ENCODE measurements around the gene ADCY5.

ADCY5 gene

DNA sequence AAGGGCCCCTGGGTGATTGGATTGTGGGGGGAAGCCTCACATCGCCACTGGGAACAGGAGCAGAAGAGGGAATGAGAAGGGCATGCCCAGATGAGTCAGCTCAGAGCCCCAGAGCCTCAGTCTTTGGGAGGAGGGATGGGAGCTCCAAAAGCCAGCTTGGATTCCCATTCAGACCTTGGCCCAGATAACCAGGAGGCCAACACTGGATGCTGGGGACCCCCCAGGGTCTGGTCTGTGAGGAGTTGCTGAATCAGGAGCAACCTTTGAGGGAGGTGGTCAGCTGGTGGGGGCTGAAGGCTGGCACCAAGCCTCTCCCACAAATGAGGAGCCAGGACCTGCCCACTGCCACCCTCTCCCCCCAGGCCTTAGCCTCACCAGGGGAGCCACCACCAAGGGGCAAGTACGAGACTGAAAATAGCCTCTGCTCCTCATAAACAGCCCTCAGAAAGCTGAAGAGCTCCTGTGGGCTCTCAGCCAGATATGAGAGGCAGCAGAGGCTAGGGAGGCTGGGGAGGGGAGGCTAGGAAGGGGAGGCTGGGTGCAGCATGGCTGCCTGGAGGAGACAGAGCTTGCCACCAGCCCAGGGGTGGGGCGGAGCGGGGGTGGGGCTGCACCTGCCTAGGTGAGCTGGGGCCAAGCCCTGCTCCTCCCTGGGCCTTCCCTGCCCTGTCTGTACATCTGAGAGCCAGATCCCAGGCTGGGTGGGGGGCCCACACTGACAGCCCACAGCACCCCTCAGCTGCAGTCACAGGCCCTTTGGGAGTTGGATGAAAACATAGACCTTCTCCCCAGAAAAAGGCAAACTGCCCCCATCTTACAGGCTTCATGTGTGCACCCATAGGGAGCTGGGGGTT is 147.3 kb downstream of the ADCY5 start:
- DNase-seq (ENCODE audit: low read depth, low spot score), result no peak

- no peak for DNase-seq (ENCODE audit: low read depth, low spot score)
Observed at GRCh38 chr3:123300583-123300982, 148.3 kb downstream of the ADCY5 start.

DNA sequence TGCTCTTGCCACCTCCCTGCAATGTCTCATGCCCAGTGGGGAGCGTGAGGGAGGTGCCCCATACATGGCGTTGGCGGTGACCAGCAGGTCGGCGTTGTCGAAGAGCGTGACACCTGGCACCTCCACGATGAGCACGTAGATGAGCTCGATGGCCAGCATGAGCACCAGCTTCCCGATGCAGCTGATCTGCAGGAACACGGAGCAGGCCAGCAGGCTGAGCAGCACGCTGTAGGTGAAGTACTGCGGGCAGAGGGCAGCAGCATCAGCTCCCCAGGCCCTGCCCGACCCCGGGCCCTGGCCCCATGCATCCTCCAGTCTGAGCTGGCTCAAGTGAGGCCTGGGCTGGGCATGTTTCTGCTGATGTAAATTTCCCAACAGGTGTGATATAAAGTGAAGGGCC is 148.8 kb downstream of the ADCY5 start:
- no peak for DNase-seq (ENCODE audit: low read depth, low spot score)

- no peak for DNase-seq (ENCODE audit: low read depth, low spot score)
Observed at GRCh38 chr3:123299581-123299980, 149.3 kb downstream of the ADCY5 start.

GRCh38 chr3:123298903-123299302 is 150.0 kb downstream of the ADCY5 start:
- DNase-seq (ENCODE audit: low read depth, low spot score), result no peak

- no peak for DNase-seq (ENCODE audit: low read depth, low spot score)
Observed at GRCh38 chr3:123297627-123297899, 151.3 kb downstream of the ADCY5 start.

DNA sequence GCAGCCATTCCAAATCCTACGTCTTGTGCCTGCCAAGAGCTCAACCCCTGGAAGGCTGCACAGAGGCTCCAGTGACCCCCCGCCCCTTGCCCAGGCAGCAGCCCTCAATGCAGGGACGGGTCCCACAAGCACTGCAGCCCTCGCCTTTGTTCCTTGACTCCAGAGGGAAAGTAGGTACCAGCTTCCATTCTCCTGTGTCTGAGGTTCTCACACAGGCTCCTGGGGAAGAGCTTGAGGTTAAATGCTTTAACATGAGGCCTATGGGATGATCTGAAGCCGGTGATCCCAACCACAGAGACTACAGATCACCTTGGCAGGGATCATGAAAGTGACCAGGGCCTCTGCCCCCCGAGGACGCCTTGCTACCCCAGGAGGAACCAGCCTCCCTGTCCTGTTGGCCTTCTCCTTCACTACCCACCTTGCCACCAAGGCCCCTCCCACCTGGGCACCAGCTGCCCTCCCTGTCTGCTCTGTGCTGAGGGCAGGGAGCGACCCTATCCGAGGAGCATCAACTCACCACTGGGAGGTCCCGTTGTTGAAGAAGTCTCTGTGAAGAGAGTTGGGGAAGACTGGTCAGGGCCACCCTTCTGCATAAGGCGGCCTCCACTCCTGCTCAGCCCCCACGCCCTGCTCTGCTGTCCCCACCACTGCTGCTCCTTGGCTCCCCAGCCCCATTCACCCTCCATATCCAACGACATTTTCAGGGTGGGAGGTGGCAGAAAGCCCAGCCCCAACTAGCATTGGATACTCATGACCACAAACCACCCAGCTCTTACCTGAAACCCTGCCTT is 151.9 kb downstream of the ADCY5 start:
- no peak for DNase-seq (ENCODE audit: low read depth, low spot score)

GRCh38 chr3:123296261-123296660 is 152.6 kb downstream of the ADCY5 start:
- DNase-seq (ENCODE audit: low read depth, low spot score), result no peak

DNA sequence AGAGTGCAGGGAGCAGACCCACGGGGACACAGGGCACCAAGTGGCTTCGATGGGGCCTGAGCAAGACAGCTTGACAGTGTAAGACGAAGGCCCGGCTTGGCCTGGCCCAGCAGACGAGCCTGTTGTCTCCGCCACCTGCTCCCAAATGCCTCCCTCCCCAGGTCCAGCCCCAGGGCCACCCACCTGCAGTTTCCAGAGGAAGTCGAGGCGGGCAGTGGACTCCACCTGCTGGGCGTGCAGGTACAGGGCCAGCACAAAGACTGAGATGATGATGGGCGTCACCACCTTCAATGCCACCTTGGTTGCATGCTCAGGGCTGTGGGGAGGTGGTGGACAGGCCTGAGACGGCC is 153.0 kb downstream of the ADCY5 start:
- DNase-seq (ENCODE audit: low read depth, low spot score), result no peak

- no peak for DNase-seq (ENCODE audit: low read depth, low spot score)
Observed at GRCh38 chr3:123295171-123295900, 153.6 kb downstream of the ADCY5 start.

DNA sequence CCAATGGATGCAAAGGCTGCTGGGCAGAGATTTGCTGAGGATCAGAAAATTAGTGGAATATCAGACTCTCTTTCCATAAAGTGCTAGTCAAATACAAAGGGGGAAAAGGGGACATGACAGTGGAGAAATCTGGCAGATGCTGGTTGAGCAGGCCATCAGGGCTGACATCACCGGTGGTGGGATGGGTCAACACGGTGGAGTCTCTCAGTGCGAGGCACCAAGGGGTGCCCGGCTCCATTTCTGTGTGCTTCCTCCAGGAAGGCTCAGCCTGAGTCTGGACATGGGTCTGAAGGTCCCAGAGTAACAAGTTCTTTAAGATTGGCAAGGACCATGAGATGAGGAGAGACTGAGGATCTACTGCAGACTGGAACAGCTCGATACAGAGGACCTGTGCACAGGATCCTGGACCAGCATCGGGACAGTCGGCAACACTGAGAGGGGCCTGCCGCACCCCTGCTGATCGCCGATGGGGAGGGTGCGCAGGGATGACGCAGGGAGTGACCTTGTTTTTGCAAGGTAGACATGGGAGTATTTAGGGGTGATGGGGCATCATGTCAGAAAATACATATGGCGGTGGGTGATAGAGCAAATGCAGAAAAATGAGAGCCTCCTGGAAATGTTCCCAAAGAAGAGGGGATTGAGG is 154.5 kb downstream of the ADCY5 start:
- DNase-seq (ENCODE audit: low read depth, low spot score), result no peak

DNA sequence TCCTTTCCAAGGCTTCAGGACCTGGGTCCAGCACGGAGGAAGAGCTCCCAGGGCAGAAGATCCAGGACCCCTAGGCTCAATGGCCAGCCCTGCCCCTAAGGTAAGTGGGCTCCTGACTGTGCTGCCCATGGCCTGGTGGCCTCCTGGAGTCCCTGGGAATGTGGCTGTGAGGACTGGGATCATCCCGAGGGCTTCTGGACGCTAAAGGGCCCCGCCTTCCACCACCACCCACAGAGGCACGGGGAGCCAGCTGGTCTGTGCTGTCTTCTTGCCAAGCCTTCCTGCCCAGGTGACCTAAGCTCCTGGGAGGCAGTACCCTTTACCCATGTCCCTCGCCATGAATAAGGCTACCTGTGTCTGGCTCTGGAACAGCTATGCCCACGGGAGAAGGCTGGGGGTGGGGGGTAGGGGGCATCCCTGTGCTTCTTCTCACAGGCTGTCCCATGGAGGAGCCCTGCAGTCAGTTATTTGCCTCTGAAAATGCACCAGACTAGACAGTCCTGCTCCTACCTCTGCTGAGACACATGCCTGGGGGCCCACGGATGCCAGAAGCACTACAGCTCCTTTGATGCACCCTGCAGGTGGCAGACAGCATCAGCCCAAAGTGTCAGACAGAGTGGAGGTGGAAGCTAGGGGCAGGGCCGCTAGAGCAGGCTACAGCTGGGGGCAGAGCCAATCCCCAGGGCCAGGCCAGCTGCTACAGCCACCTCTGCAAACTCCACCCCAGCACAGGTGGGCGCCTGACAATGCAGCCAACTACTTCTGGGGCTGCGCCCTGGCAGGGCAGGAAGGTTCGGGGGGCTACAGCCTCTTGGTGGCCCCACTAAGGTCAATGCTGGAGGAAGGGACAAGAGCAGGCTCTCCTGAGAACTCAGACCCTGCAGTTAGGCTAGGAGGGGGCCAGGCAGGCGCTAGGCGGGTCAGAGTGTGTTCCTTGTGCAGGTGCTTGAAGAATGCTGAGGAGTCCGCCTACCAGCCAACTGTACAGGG is 156.3 kb downstream of the ADCY5 start:
- DNase-seq (ENCODE audit: low read depth, low spot score), result no peak

GRCh38 chr3:123291404-123291803 is 157.5 kb downstream of the ADCY5 start:
- DNase-seq (ENCODE audit: low read depth, low spot score), result no peak

DNA sequence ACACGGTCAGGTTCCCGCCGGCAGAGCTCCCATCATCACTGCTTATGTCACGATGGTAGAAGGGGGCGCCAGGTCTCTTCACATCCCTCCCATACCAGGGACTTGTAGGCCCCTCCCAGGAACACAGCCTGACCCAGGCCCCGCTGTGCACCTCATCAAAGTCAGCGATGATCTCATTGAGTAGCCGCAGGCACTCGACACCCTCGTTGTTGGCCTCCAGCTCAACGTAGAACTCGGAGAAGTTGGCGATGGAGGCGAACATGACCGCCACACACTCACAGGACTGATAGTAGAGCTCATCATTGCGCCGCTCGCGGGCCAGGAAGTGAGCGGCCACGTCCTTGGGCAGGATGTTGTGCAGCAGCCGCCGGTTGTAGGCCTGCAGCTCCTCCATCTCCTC is 157.9 kb downstream of the ADCY5 start:
- DNase-seq (ENCODE audit: low read depth, low spot score), result no peak

DNA sequence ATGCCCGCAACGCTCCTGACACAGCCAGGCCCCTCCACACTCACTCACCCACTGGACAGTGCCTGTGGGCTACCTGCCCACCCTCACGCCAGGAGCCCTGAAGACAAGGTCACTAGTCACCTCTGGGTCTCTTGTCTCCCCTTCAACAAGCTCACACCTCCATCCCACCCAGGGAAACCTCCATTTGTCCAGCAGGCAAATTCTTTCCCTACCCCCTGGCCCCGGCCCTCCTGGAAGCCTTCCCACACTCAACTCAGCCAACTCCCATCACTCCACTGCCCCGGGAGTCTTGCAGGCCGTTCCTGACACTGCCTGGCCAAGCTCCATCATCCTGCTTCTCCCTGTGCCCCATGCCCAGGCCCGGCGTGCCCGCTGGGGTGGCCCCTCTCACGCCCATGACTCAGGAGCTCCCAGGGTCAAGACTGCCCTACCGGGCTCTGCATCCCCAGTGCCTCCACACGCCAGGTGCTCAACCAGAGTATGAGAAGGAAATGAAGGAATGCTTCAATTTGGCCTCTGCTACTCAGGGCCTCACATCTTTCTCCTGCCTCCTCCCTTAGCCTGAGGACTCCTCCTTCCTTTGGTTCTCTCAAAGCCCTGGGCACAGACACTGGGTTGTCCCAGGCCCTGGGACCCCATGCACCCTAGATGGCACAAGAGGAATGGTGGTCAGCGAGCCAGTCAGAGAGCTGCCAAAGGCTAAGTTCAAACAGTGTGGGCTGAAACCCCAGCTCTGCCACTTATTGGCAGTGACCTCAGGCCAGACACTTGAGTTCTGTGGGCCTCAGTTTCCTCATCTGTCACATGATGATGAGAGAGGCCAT is 158.6 kb downstream of the ADCY5 start:
- DNase-seq (ENCODE audit: low read depth, low spot score), result no peak

- no peak for DNase-seq (ENCODE audit: low read depth, low spot score)
Observed at GRCh38 chr3:123289391-123290106, 159.3 kb downstream of the ADCY5 start.

- no peak for DNase-seq (ENCODE audit: low read depth, low spot score)
Observed at GRCh38 chr3:123287962-123288302, 161.0 kb downstream of the ADCY5 start.

DNA sequence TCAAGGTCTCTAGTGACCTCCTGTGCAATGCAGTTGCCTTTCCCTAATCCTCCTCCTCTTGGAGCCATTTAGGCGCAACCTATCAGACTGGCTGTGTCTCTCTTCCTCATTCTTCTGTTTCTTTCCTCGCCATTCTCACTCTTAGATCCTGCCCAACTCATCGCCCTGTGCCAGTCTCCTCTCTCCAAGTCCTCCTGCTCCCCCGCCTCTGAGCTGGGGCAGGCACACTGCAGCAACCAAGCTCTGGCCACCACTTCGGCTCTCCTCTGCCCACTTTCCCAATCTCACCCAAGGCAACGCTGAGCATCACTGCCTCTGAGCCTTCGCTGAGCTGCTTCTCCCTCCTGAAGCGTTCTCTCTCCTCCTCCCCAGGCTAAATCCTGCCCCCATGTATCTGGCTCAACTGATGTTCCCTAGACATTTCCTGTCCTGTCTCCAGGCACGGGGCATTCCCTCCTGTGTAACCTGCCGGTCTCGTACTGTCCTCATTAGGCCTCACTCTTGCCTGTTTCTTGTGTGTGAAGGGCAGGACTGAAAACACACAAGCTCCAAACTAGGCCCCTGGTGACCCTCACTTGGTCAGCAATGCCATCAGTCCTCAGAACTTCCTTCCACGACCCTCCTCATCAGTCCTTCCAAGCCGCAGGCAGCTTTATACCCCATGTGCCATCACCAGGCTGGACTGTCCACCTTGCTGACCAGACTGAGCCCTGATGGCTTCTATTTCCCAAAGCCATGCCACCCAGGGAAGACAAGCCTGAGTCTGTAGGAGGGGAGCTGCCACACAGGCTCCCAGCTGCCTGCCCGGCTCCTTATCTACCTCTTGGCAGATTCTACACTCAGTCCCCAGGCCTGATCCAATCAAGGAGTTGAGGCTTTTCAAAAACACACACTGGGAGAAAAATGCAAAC is 161.6 kb downstream of the ADCY5 start:
- no peak for DNase-seq (ENCODE audit: low read depth, low spot score)
